Activated CD8-positive, alpha-beta T cell treated with anti-CD3 and anti-CD28 coated beads for 36 hours (primary cell): ENCODE results near the gene WWC1. TPM values are rescaled to one million over a fixed set of nuclear protein-coding genes. Genes with fewer than 3 reads are reported as not detected.
"Not testable (repeated sequence)": the region's sequence is repeated elsewhere in the genome, so short reads cannot be mapped to it uniquely, and the experiment has no call there.

ENCODE experiments used
- ATAC-seq: fragments of 200-7000 bp; cut with Tn5 transposase; one replicate; pipeline ENCODE4 v1.10.0; 2021; ENCODE audit warnings: mild to moderate bottlenecking, moderate library complexity
- CTCF ChIA-PET: fragments of 350-600 bp; sonication (Branson Sonifier 250); formaldehyde crosslinking; loops from one replicate; lab custom pipeline; 2021; ENCODE audit warnings: antibody characterized with exemption; lab: Charles Lee
- POLR2A ChIA-PET: fragments of 350-600 bp; sonication (Branson Sonifier 250); formaldehyde crosslinking; loops from one replicate; lab custom pipeline; 2021; ENCODE audit warnings: antibody characterized with exemption; lab: Charles Lee
- DNase-seq: peaks from one replicate; pipeline ENCODE4 v3.0.0-alpha.2; 2020
- H3K27ac Mint-ChIP-seq: one replicate; pipeline ENCODE4 v1.8.0; 2021; ENCODE audit warnings: mild to moderate bottlenecking, mixed read lengths
- H3K27me3 Mint-ChIP-seq: one replicate; pipeline ENCODE4 v1.8.0; 2021; ENCODE audit warnings: mixed read lengths
- H3K36me3 Mint-ChIP-seq: one replicate; pipeline ENCODE4 v1.8.0; 2021; ENCODE audit warnings: low read depth, mixed read lengths
- H3K4me1 Mint-ChIP-seq: one replicate; pipeline ENCODE4 v1.8.0; 2021; ENCODE audit warnings: low read depth, mixed read lengths
- H3K4me3 Mint-ChIP-seq: one replicate; pipeline ENCODE4 v1.8.0; 2021; ENCODE audit warnings: mild to moderate bottlenecking, moderate library complexity, mixed read lengths
- H3K9me3 Mint-ChIP-seq: one replicate; pipeline ENCODE4 v1.8.0; 2021; ENCODE audit warnings: mixed read lengths
- intact Hi-C: fragments of 100-400 bp; cut with micrococcal nuclease; formaldehyde crosslinking; loops from one replicate; pipeline ENCODE4 v1.10.0; 2022
- total RNA-seq, 2 experiments: library from RNA; stranded (reverse); gene quantifications; one replicate each; pipeline ENCODE4 v1.2.3, GENCODE V29; 2021
- TF ChIP-seq, protein P1 (sequence below): fragments of 200-600 bp; IDR thresholded peaks from one replicate; pipeline ENCODE4 v1.8.0; 2022; ENCODE audit warnings: antibody characterized with exemption, mild to moderate bottlenecking

Gene WWC1
- total RNA-seq, 2 experiments from 2014 or later = 0.45 to 0.47 TPM

DNA sequence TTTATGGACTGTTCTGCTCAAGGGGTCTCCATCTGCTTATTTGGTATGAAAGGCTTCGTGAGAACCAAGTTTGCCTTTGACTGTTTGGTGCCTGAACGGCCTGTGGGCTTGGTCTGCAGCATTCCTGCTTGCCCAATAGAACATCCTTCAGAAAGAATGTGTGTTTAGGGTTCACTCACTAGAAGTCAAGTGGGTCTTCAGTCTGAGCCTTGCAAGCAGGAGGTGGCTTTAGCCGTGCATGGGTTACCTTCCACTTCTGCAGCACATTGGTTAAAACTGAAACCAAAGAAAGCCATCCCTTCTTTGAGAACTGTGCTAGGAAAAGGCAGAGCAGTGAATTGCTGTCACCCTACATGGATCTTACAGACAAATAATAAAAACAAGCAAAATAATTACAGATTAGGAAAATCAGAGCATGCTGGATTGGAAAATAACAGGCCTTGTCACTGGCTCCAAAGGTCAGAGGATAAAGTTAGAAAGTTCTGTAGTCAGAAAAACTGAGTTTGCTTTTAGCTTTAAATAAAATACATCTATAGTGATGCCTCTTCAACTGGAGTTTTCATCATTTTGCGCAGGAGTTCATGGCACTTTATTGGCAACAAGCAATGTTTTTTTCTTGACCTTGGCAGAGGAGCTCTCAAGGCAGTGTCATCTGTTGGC lies 16.6 kb downstream of the WWC1 start:
- H3K9me3 Mint-ChIP-seq = no peaks in the 10 kb centered on the region
- intact Hi-C loops = no loop called here

DNA sequence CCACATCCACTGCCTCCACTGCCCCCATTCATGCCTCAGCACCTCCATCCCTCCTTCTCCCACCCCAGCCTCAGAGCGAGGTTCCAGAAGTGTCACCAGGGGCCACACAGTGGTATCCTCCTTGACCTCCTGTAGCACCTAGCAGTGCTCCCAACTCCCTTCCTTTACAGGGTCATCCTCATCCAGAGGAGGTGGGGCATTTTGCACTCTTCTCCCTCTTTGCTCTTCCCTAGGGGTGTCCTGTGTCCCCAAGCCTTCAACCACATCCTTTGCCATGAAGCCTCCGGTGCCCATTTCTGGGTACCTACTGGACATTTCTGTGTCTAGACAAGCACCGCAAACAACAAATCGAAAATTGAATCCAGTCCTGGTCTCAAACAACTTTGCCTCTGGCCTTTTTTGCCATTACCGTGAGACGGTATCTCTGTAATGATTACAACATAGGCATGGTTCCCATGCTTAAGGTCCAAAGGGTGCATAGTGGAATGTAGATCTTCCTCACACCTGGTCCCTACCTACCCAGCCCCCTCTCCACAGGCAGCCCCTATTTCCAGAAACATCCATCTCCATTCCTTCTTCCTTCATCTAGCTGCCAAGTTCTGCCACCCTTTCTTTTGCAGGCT lies 17.6 kb downstream of the WWC1 start:
- Mint-ChIP-seq H3K36me3 (no peaks in the 10 kb centered on the region), H3K4me3 (no peak overlapping the region), H3K27me3 (peaks cover 8% of the 10 kb centered on the region), H3K27ac (no peak overlapping the region), H3K9me3 (no peaks in the 10 kb centered on the region), H3K4me1 (no peaks in the 10 kb centered on the region)
- TF ChIP-seq, protein P1, sequence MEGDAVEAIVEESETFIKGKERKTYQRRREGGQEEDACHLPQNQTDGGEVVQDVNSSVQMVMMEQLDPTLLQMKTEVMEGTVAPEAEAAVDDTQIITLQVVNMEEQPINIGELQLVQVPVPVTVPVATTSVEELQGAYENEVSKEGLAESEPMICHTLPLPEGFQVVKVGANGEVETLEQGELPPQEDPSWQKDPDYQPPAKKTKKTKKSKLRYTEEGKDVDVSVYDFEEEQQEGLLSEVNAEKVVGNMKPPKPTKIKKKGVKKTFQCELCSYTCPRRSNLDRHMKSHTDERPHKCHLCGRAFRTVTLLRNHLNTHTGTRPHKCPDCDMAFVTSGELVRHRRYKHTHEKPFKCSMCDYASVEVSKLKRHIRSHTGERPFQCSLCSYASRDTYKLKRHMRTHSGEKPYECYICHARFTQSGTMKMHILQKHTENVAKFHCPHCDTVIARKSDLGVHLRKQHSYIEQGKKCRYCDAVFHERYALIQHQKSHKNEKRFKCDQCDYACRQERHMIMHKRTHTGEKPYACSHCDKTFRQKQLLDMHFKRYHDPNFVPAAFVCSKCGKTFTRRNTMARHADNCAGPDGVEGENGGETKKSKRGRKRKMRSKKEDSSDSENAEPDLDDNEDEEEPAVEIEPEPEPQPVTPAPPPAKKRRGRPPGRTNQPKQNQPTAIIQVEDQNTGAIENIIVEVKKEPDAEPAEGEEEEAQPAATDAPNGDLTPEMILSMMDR = no peak
- ATAC-seq (no peak), DNase-seq (no peak)
- POLR2A ChIA-PET = no interaction called here
- CTCF ChIA-PET = no interaction called here
- intact Hi-C loops = no loop called here

More for the DNA sequence above, 16.6 kb downstream of the WWC1 start:
- H3K4me1 Mint-ChIP-seq = no peaks in the 10 kb centered on the region
- POLR2A ChIA-PET = no interaction called here
- TF ChIP-seq, protein P1 = no peak
- no peak overlapping the region for H3K4me3 Mint-ChIP-seq
- H3K36me3 Mint-ChIP-seq = no peaks in the 10 kb centered on the region
- DNase-seq = no peak
- no peak overlapping the region for H3K27ac Mint-ChIP-seq
- CTCF ChIA-PET = no interaction called here
- ATAC-seq = no peak
- peaks cover 8% of the 10 kb centered on the region for H3K27me3 Mint-ChIP-seq

DNA sequence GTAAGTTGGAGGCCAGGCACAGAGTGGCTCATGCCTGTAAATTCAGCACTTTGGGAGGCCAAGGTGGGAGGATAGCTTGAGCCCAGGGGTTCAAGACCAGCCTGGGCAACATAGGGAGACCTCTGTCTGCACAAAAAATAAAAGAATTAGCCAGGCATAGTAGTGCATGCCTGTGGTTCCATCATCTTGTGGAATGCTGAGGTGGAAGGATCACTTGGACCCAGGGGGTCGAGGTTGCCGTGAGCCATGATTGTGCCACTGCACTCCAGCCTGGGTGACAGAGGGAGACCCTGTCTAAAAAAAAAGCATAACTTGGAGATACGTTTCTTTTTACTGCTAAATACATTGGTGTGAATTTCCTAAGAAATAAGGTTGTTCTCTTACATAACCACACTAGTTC lies 19.1 kb downstream of the WWC1 start:
- ATAC-seq, DNase-seq, H3K27ac Mint-ChIP-seq, intact Hi-C loops, H3K9me3 Mint-ChIP-seq, H3K36me3 Mint-ChIP-seq, H3K4me3 Mint-ChIP-seq, H3K27me3 Mint-ChIP-seq, H3K4me1 Mint-ChIP-seq, POLR2A ChIA-PET, CTCF ChIA-PET: not testable (repeated sequence)

DNA sequence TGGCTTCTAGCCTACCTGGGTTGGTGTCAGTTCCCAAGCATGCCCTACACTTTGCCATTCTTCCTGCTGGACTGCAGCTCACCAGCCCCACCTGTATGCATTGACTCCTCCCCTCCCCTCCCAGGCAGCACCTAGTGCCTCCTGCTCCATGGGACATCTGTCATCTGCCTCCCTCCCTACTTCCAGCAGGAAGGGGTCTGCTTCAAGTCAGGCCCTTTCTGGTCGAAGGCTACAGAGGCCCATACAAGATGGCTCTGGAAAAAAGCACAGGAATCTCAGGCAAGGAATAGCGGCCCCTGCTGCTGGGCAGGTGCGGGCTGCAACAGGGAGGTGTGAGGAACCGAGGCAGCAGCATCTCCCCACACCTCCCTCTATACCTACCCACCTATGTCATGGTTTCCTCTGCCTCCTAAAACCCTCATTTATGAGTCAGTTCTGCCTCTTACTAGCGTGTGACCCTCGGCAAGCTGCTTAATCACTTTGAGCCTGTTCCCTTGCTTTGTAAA lies 19.7 kb downstream of the WWC1 start:
- CTCF ChIA-PET = no interaction called here
- TF ChIP-seq, protein P1 = no peak
- no peak for ATAC-seq

DNA sequence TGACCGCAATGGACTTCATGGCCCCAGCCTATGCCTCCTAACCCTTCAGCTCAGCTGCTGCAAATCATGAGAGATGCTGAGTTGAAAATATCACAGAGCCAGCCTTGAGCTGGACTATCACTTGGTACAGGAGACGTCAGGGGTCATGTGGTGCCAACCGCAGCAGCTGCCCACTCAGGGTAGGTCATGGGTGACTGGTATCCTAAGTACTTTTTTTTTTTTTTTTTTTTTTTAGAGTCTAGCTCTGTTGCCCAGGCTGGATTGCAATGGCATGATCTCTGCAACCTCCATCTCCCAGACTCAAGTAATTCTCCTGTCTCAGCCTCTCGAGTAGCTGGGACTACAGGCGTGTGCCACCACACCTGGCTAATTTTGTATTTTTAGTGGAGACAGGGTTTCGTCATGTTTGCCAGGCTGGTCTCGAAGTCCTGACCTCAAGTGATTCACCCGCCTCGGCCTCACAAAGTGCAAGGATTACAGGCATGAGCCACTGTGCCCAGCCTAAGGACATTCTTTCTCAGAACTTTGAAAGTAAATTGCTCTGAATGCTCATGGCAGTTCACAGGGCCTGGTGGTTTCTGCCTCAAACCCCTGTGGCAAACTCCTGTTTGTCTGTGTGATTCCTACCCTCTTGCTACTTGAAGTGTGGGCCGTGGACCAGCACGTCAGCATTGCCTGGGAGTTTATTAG lies 21.3 kb downstream of the WWC1 start:
- TF ChIP-seq, protein P1 = no peak
- no peaks in the 10 kb centered on the region for H3K4me1 Mint-ChIP-seq
- ATAC-seq (no peak), DNase-seq (no peak)
- no peaks in the 10 kb centered on the region for H3K36me3 Mint-ChIP-seq
- ChIA-PET CTCF (no interaction called here), POLR2A (no interaction called here)
- intact Hi-C loops = no loop called here
- no peaks in the 10 kb centered on the region for H3K9me3 Mint-ChIP-seq
- no peak overlapping the region for H3K27ac Mint-ChIP-seq
- H3K4me3 Mint-ChIP-seq = no peak overlapping the region
- H3K27me3 Mint-ChIP-seq = peaks cover 7% of the 10 kb centered on the region

More for the DNA sequence above, 19.7 kb downstream of the WWC1 start:
- DNase-seq = no peak
- H3K9me3 Mint-ChIP-seq = no peaks in the 10 kb centered on the region
- no peaks in the 10 kb centered on the region for H3K4me1 Mint-ChIP-seq
- no peak overlapping the region for H3K4me3 Mint-ChIP-seq
- H3K36me3 Mint-ChIP-seq = no peaks in the 10 kb centered on the region
- POLR2A ChIA-PET = no interaction called here
- intact Hi-C loops = no loop called here
- H3K27me3 Mint-ChIP-seq = peaks cover 8% of the 10 kb centered on the region
- no peak overlapping the region for H3K27ac Mint-ChIP-seq
